AG20443 (cell line): ENCODE results near the gene OR6A2.
A peak's percentile ranks its signal among the peaks of the same experiment; 100 is the strongest.

Experiments used
- DNase-seq: peaks from one replicate; pipeline ENCODE4 v3.0.0; 2012; ENCODE audit warnings: low spot score, mixed read lengths

The OR6A2 gene

DNA sequence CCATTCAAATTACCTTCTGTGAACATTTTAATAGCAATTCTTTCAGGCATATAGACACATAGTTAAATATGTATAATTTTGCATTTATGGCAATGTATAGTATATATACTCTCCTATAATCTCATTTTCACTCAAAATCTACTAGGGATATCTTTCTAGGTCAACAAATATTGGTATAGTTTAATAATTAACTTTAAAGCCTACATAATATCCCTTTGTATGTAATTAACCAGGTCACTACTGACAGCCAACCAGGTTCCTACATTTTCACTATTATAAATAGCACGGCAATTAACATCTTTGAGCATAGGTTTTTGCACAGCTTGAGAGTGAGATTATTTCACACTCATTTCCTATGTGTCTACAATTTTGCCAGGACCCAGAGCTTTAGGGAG lies 43.5 kb downstream of the OR6A2 start:
- DNase-seq = no peak

DNA sequence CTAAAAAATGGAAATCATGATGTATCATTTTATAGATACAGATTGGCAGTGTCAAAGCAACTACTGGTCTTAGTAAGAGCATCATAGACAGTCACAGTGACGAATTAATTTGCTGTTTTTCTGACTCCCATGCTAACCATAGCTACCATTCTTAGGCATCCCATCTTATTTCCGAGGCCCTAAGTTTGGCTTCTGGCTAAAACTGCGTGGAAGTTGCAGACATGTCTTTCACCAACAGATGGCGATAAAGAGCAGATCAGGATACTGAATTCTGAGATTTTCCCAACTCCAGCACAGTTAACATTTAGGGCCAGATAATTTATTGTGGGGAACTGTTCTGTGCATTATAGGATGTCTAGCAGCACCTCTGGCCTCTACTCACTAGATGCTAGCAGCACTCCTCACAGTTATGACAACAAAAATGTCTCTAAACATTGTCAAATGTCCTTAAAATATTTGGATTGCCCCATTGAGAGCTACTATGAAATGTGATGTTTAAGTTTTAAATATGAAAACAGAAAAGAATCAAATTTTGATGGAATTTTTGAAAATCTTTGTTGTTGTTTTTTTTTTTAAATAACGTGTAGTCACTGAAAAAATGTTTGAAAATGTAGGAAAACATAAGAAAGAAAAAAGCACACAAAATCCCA lies 44.1 kb downstream of the OR6A2 start:
- peak; percentile 71 for DNase-seq

DNA sequence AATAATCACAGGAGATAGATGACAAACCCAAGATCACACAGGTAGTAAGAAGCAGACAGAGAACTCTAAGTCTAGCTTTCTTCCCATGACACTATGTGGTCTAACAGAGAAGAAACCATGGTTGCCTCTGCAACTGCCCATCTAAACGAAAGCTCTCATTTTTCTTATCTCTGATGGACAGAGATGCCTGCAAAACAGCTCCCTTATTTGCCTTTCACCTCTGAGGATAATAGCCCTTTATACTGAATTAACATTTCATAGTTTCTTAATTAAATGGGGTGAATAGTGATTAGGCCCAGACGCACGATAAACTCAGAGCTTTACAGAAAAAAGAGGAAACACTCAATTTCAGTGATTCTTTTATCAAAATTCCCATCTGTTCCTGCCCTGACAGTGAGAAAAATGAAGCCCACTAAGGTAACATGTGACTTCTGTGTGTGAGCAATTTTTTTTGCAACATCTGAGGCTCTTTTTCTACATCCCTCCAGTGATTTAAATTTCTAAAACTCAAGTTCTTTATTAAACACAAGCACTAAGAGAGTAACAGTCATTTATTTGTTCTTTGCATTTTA lies 52.3 kb downstream of the OR6A2 start:
- no peak for DNase-seq

DNA sequence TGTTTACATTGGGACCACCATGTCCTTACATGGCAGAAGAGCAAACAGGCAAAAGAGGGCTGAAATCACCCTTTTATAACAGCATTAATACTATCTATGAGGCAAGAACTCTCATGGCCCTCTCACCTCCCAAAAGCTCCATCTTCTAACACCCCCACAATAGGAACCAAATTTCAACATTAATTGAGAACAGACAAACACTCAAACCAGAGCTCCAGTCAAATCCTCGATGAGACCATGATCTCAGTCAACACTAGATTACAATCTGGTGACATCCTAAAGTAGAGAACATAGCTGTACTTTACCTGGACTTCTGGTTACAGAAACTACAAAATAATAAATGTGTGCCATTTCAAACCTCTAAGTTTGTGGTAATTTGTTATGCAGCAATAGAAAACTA lies 52.9 kb downstream of the OR6A2 start:
- DNase-seq = no peak

DNA sequence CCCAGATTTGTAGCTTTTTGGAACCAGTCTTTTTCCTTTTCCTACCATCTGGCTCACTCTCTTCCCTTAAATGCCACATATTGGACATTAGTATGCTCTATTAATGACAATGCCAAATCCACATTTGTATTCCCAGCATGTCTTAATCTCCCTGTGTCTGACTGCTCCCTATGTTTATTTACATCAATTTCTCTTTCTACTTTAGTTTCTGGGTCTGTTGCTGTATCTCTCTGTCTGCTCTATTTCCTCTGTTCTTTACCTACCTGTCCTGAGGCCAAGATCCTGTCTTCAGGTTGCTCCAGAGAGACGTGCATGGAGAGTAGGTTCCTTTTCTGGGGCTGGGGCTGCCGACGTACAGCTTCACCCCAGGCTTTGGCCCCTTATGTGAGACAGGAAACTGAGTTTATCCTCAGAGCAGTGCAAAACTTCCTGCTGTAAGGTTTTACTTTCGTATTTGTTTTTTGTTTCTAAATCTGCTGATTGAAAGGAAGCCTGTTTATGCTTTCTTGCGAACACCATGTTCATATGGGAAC lies 53.3 kb downstream of the OR6A2 start:
- DNase-seq = no peak

DNA sequence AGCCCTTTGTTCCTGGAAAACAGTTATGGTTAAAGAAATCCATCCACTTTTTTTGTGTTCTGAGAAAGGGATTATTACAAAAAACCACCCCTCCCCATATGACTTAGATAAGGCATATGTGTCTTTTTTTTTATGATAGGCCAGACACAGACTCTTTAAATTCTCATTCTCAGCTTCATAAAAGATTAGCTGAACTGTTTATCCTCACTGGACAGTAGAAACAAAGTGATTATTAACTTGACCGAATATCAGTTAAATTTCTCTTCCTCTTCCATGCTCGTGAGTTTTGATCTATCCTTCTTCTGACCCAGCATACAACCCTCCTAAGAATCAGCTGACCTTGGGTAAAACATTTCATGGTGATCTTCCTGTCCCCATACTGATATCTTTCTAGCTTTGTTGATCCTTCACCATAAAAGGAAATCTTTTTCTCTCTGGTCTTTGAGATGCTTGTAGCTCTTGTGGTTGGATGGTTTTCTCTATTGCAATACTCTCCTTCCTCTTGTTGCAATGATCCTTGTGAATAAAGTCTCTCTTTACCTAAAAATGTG lies 53.9 kb downstream of the OR6A2 start:
- no peak for DNase-seq

DNA sequence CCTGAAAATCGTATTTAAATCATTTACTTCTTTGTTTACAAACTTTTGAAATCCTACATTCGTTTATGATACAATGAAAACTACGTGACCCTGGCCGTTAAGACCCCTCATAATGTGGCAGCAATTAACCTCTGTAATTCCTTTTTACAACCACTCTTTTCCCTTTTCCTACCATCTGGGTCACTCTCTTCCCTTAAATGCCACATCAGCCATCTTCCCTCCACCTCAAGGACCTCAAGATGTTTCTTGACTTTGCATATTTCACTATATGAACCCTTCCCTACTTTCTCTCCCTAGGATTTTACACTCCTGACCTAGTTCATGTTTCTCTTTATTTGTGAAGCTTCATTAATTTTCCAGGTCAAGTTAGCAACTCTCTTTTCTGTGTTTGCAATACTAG lies 54.5 kb downstream of the OR6A2 start:
- no peak for DNase-seq

DNA sequence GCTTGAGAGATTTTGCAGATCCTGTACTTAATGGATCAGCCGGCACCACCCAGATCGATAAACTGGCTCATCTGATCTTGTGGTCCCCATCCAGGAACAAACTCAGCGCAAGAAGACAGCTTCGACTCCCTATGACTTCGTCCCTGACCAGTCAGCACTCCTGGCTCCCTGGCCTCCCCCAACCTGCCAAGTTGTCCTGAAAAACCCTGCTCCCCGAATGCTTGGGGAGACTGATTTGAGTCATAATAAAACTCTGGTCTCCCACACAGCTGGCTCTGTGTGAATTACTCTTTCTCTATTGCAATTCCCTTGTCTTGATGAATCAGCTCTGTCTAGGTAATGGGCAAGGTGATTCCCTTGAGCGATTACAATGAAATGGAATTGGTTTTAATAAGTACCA lies 57.2 kb downstream of the OR6A2 start:
- DNase-seq = no peak
